IMR-90 (cell line): Measurements from ENCODE around the gene ASH1L. TPM values are rescaled to one million over a fixed set of nuclear protein-coding genes. Genes with fewer than 3 reads are reported as not detected.

Source experiments
- ATAC-seq: fragments of 200-7000 bp; cut with Tn5 transposase; 2 replicates; pipeline ENCODE4 v1.9.1; 2020; ENCODE audit warnings: low read depth, mild to moderate bottlenecking, moderate library complexity
- BruUV-seq: library from RNA; stranded (reverse); fragments of 400-500 nt; replicated peaks from 2 replicates; lab custom pipeline; 2021; lab: Mats Ljungman, UMichigan
- CTCF ChIA-PET: fragments of 300-600 bp; formaldehyde crosslinking; extraction: SDS; loops from one replicate; lab custom pipeline; 2021; ENCODE audit warnings: antibody characterized with exemption; lab: Yijun Ruan, JAX
- POLR2A ChIA-PET: fragments of 300-600 bp; sonication (Branson Sonifier 250); formaldehyde crosslinking; loops from one replicate; lab custom pipeline; 2022; ENCODE audit warnings: antibody characterized with exemption; ENCODE audit not compliant: unreplicated experiment; lab: Charles Lee
- DNase-seq: peaks from one replicate; pipeline ENCODE4 v3.0.0; 2013
- H2AFZ ChIP-seq: replicated peaks from 2 replicates; pipeline ENCODE3; 2013; ENCODE audit warnings: low read length, mild to moderate bottlenecking; ENCODE audit not compliant: poor library complexity
- H2AK5ac ChIP-seq: 2 replicates; pipeline ENCODE4 v1.6.1; 2013; ENCODE audit warnings: low read depth, low read length, inconsistent platforms
- H2AK9ac ChIP-seq: replicated peaks from 2 replicates; pipeline ENCODE3; 2013; ENCODE audit warnings: mild to moderate bottlenecking, low read depth, low read length, moderate library complexity; ENCODE audit not compliant: poor library complexity
- H2BK120ac ChIP-seq: 2 replicates; pipeline ENCODE4 v1.6.1; 2013; ENCODE audit warnings: low read depth, low read length, inconsistent platforms
- H2BK15ac ChIP-seq: 3 replicates; pipeline ENCODE4 v1.6.1; 2013; ENCODE audit warnings: low read depth, low read length, inconsistent platforms
- H2BK20ac ChIP-seq: 2 replicates; pipeline ENCODE4 v1.6.1; 2013; ENCODE audit warnings: low read depth, mild to moderate bottlenecking, inconsistent platforms, low read length, moderate library complexity
- H2BK5ac ChIP-seq: 2 replicates; pipeline ENCODE4 v1.6.1; 2013; ENCODE audit warnings: mild to moderate bottlenecking, low read depth, low read length, inconsistent platforms; ENCODE audit not compliant: poor library complexity, severe bottlenecking
- H3K14ac ChIP-seq: replicated peaks from 2 replicates; pipeline ENCODE4 v1.6.1; 2013; ENCODE audit warnings: low read depth, low read length, inconsistent platforms
- H3K18ac ChIP-seq: 2 replicates; pipeline ENCODE4 v1.6.1; 2013; ENCODE audit warnings: low read depth, low read length, control low read depth
- H3K23ac ChIP-seq: 2 replicates; pipeline ENCODE4 v1.6.1; 2013; ENCODE audit warnings: low read depth, low read length, inconsistent platforms
- H3K27ac ChIP-seq: 2 replicates; pipeline ENCODE4 v1.5.1; 2013; ENCODE audit warnings: mild to moderate bottlenecking, control low read depth, low read length; ENCODE audit not compliant: insufficient read depth
- H3K27me3 ChIP-seq: 2 replicates; pipeline ENCODE4 v1.6.1; 2013; ENCODE audit warnings: low read length; ENCODE audit not compliant: control insufficient read depth, insufficient read depth
- H3K36me3 ChIP-seq: 2 replicates; pipeline ENCODE4 v1.6.1; 2013; ENCODE audit warnings: low read length, mixed read lengths; ENCODE audit not compliant: control insufficient read depth, insufficient read depth
- H3K4ac ChIP-seq: 2 replicates; pipeline ENCODE4 v1.6.1; 2013; ENCODE audit warnings: low read depth, low read length, inconsistent platforms
- H3K4me1 ChIP-seq: 2 replicates; pipeline ENCODE4 v1.6.1; 2013; ENCODE audit warnings: low read length, mixed read lengths; ENCODE audit not compliant: control insufficient read depth, insufficient read depth
- H3K4me2 ChIP-seq: 2 replicates; pipeline ENCODE4 v1.6.1; 2013; ENCODE audit warnings: low read depth, mild to moderate bottlenecking, control low read depth, low read length, moderate library complexity
- H3K4me3 ChIP-seq: 2 replicates; pipeline ENCODE4 v1.5.1; 2013; ENCODE audit warnings: low read depth, mild to moderate bottlenecking, control low read depth, low read length, moderate library complexity; ENCODE audit not compliant: insufficient read depth
- H3K56ac ChIP-seq: 2 replicates; pipeline ENCODE4 v1.6.1; 2013; ENCODE audit warnings: low read length, inconsistent platforms; ENCODE audit not compliant: insufficient read depth; ENCODE audit errors: extremely low read depth
- H3K79me1 ChIP-seq, 2 experiments: 2 replicates each; pipeline ENCODE4 v1.6.1; 2013; ENCODE audit warnings: low read length in 2 of 2, inconsistent platforms in 1 of 2, low read depth in 1 of 2
- H3K9ac ChIP-seq: 2 replicates; pipeline ENCODE4 v1.6.1; 2013; ENCODE audit warnings: low read depth, low read length, control low read depth
- H3K9me1 ChIP-seq: 2 replicates; pipeline ENCODE4 v1.6.1; 2013; ENCODE audit warnings: low read length, inconsistent platforms; ENCODE audit not compliant: insufficient read depth
- H3K9me3 ChIP-seq: 2 replicates; pipeline ENCODE4 v1.6.1; 2013; ENCODE audit warnings: low read length; ENCODE audit not compliant: control insufficient read depth, insufficient read depth
- H4K20me1 ChIP-seq: 2 replicates; pipeline ENCODE4 v1.6.1; 2013; ENCODE audit warnings: low read length, inconsistent platforms; ENCODE audit not compliant: insufficient read depth
- H4K5ac ChIP-seq: 2 replicates; pipeline ENCODE4 v1.6.1; 2013; ENCODE audit warnings: mild to moderate bottlenecking, low read depth, low read length, control low read depth
- H4K8ac ChIP-seq, 2 experiments: 2 replicates each; pipeline ENCODE4 v1.6.1; 2013; ENCODE audit warnings: low read depth in 2 of 2, low read length in 2 of 2, control low read depth in 1 of 2, inconsistent platforms in 1 of 2
- H4K91ac ChIP-seq: 2 replicates; pipeline ENCODE4 v1.6.1; 2013; ENCODE audit warnings: low read depth, low read length, inconsistent platforms; ENCODE audit not compliant: insufficient read depth
- BHLHE40 ChIP-seq: fragments of 150-350 bp; IDR thresholded peaks from 2 replicates; pipeline ENCODE4 v1.6.1; 2016; ENCODE audit warnings: mild to moderate bottlenecking, low read depth, low read length
- FOS ChIP-seq: fragments of 150-350 bp; IDR thresholded peaks from 2 replicates; pipeline ENCODE4 v1.6.1; 2016; ENCODE audit warnings: low read depth, low read length
- MAZ ChIP-seq: IDR thresholded peaks from 2 replicates; pipeline ENCODE4 v1.6.1; 2012; ENCODE audit warnings: low read depth, mild to moderate bottlenecking, low read length, improper control_type of control experiment, moderate library complexity, borderline replicate concordance
- POLR2A ChIP-seq: IDR thresholded peaks from 2 replicates; pipeline ENCODE4 v1.6.1; 2012; ENCODE audit warnings: mild to moderate bottlenecking, low read depth, low read length
- RAD21 ChIP-seq: IDR thresholded peaks from 2 replicates; pipeline ENCODE4 v1.6.1; 2012; ENCODE audit warnings: low read length, improper control_type of control experiment
- RFX5 ChIP-seq: IDR thresholded peaks from 2 replicates; pipeline ENCODE4 v1.8.0; 2012; ENCODE audit warnings: low read depth, mild to moderate bottlenecking, low read length, moderate library complexity
- SMC3 ChIP-seq: fragments of 150-350 bp; IDR thresholded peaks from 2 replicates; pipeline ENCODE4 v1.6.1; 2016; ENCODE audit warnings: low read depth, mild to moderate bottlenecking, antibody characterized with exemption, low read length, moderate library complexity
- WGBS, 2 experiments: methylation state at CpG; one replicate each; pipeline versions ENCODE4 v1.1.5 to v1.1.7; 2013; ENCODE audit warnings: missing lambda C conversion rate in 2 of 2; ENCODE audit not compliant: insufficient read length in 1 of 2; ENCODE audit errors: extremely low coverage in 2 of 2; 5-methylcytosine and 5-hydroxymethylcytosine counted together
- dilution Hi-C: fragments of 300-500 bp; cut with HindIII; formaldehyde crosslinking; loops from one replicate; pipeline ENCODE4 v1.14.3; 2018; ENCODE audit warnings: low sequenced_read_pairs; ENCODE audit not compliant: unreplicated experiment
- in situ Hi-C: fragments of 300-500 bp; cut with MboI; formaldehyde crosslinking; loops from 3 replicates; pipeline ENCODE4 v1.14.3; 2019; ENCODE audit warnings: low sequenced_read_pairs, inconsistent platforms, mixed read lengths
- intact Hi-C: fragments of 100-400 bp; cut with micrococcal nuclease; formaldehyde crosslinking; loops from 2 replicates; pipeline ENCODE4 v1.10.0; 2022
- polyA plus RNA-seq, 3 experiments: library from polyadenylated mRNA; depleted of rRNA; stranded (reverse); fragments of >200 nt; gene quantifications; 2 replicates each; pipeline ENCODE4 v1.2.3, GENCODE V29; 2012; ENCODE audit warnings: low replicate concordance in 1 of 3
- total RNA-seq: library from RNA; depleted of rRNA; stranded (reverse); fragments of >200 nt; gene quantifications from 2 replicates; pipeline ENCODE4 v1.2.3, GENCODE V29; 2012
- TF ChIP-seq, protein P1 (sequence below): conservative IDR thresholded peaks from 2 replicates; pipeline ENCODE4 v1.5.1; 2012; ENCODE audit warnings: mild to moderate bottlenecking, low read depth, low read length, improper control_type of control experiment
- TF ChIP-seq, protein P2 (sequence below): fragments of 150-350 bp; IDR thresholded peaks from 2 replicates; pipeline ENCODE4 v1.6.1; 2016; ENCODE audit warnings: low read depth, mild to moderate bottlenecking, low read length, moderate library complexity, borderline replicate concordance
- TF ChIP-seq, protein P3 (sequence below): fragments of 150-350 bp; IDR thresholded peaks from 2 replicates; pipeline ENCODE4 v1.6.1; 2017; ENCODE audit warnings: mild to moderate bottlenecking, antibody characterized with exemption, low read length, low read depth

Gene ASH1L
- total and polyA plus RNA-seq, 2 of the 4 experiments (the other 2 are of a cell fraction): 13.7 to 18.5 TPM

DNA sequence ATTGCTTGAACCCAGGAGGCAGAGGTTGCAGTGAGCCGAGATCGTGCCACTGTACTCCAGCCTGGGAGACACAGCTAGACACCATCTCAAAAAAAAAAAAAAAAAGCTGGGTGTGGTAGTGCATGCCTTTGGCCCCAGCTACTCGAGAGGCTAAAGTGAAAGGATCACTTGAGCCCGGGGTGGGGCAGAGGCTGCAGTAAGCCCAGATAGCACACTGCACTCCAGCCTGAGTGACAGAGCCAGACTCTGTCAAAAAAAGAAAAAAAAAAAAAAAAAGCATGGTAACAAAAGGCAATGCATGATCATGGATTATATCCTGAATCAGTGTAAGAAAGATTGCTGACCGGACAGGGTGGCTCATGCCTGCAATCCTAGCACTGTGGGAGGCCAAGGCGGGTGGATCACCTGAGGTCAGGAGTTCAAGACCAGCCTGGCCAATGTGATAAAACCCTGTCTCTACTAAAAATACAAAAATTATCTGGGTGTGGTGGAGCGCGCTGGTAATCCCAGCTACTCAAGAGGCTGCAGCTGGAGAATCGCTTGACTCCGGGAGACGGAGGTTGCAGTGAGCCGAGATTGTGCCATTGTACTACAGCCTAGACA lies 165.6 kb downstream of the ASH1L start:
- Histone ChIP-seq H3K79me1 (peaks cover 0 to 9% of the 10 kb centered on the region in 2 experiments; a peak in 2 of 4 replicates), H3K27ac (no peak overlapping the region), H3K9ac (no peak overlapping the region), H4K91ac (no peak overlapping the region), H3K9me3 (no peaks in the 10 kb centered on the region), H3K27me3 (no peaks in the 10 kb centered on the region), H3K56ac (no peak overlapping the region), H2AK5ac (no peak overlapping the region), H3K14ac (no peak overlapping the region), H3K4me1 (peaks cover 1% of the 10 kb centered on the region; the same call in 1 of the 2 replicates), H3K4me2 (no peak overlapping the region), H3K23ac (no peak overlapping the region), H3K18ac (no peak overlapping the region), H3K36me3 (peaks cover 4% of the 10 kb centered on the region; the same call in 1 of the 2 replicates), H4K8ac (no peak overlapping the region), H4K5ac (no peak overlapping the region), H2BK20ac (no peak overlapping the region), H2AK9ac (no peak overlapping the region), H4K20me1 (no peaks in the 10 kb centered on the region; the same call in 1 of the 2 replicates), H3K4ac (no peak overlapping the region), H3K4me3 (no peak overlapping the region), H2BK15ac (no peak overlapping the region), H2BK5ac (no peak overlapping the region), H3K9me1 (no peaks in the 10 kb centered on the region), H2AFZ (no peak overlapping the region), H2BK120ac (no peak overlapping the region)
- ChIA-PET CTCF (interaction anchor here (0.6 kb wide), 3 partner anchors 18 to 254 kb away, joined by 3 to 5 read pairs (median 4); no protein-coding TSS in a partner anchor), POLR2A (no interaction called here)
- TF ChIP-seq SMC3 (no peak), POLR2A (no peak), MAZ (no peak), BHLHE40 (no peak), RAD21 (no peak), FOS (no peak), RFX5 (no peak)
- TF ChIP-seq, protein P1, sequence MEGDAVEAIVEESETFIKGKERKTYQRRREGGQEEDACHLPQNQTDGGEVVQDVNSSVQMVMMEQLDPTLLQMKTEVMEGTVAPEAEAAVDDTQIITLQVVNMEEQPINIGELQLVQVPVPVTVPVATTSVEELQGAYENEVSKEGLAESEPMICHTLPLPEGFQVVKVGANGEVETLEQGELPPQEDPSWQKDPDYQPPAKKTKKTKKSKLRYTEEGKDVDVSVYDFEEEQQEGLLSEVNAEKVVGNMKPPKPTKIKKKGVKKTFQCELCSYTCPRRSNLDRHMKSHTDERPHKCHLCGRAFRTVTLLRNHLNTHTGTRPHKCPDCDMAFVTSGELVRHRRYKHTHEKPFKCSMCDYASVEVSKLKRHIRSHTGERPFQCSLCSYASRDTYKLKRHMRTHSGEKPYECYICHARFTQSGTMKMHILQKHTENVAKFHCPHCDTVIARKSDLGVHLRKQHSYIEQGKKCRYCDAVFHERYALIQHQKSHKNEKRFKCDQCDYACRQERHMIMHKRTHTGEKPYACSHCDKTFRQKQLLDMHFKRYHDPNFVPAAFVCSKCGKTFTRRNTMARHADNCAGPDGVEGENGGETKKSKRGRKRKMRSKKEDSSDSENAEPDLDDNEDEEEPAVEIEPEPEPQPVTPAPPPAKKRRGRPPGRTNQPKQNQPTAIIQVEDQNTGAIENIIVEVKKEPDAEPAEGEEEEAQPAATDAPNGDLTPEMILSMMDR: no peak
- TF ChIP-seq, protein P2, sequence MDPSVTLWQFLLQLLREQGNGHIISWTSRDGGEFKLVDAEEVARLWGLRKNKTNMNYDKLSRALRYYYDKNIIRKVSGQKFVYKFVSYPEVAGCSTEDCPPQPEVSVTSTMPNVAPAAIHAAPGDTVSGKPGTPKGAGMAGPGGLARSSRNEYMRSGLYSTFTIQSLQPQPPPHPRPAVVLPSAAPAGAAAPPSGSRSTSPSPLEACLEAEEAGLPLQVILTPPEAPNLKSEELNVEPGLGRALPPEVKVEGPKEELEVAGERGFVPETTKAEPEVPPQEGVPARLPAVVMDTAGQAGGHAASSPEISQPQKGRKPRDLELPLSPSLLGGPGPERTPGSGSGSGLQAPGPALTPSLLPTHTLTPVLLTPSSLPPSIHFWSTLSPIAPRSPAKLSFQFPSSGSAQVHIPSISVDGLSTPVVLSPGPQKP: no peak
- TF ChIP-seq, protein P3, sequence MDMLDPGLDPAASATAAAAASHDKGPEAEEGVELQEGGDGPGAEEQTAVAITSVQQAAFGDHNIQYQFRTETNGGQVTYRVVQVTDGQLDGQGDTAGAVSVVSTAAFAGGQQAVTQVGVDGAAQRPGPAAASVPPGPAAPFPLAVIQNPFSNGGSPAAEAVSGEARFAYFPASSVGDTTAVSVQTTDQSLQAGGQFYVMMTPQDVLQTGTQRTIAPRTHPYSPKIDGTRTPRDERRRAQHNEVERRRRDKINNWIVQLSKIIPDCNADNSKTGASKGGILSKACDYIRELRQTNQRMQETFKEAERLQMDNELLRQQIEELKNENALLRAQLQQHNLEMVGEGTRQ: no peak
- intact Hi-C loops (loop anchor here (10.0 kb wide), 1 partner anchor 168 kb away; the partner anchor contains the start of gene ASH1L), in situ Hi-C loops (no loop called here), dilution Hi-C loops (no loop called here)
- WGBS, 2 experiments: no CpG with 5 or more reads among the region's 12 CpGs
- BruUV-seq: no TSS peak
- no peak for DNase-seq
- no peak for ATAC-seq
